Upper lobe of right lung (tissue), 1 donor: ENCODE measurements around the gene PHF21B. TPM values are rescaled to one million over a fixed set of nuclear protein-coding genes. Genes with fewer than 3 reads are reported as not detected.

ENCODE experiments used
- ATAC-seq: fragments of 200-7000 bp; cut with Tn5 transposase; one replicate; pipeline ENCODE4 v1.9.1; 2020; ENCODE audit warnings: mild to moderate bottlenecking, moderate library complexity
- DNase-seq: peaks from one replicate; pipeline ENCODE4 v3.0.0-alpha.2; 2020
- H3K27ac ChIP-seq: fragments of 200-600 bp; one replicate; pipeline ENCODE4 v1.8.0; 2022
- H3K27me3 ChIP-seq: fragments of 200-600 bp; one replicate; pipeline ENCODE4 v1.8.0; 2022; ENCODE audit warnings: mild to moderate bottlenecking
- H3K36me3 ChIP-seq: fragments of 200-600 bp; one replicate; pipeline ENCODE4 v1.8.0; 2022
- H3K4me1 ChIP-seq: fragments of 200-600 bp; one replicate; pipeline ENCODE4 v1.8.0; 2022
- H3K4me3 ChIP-seq: fragments of 200-600 bp; one replicate; pipeline ENCODE4 v1.8.0; 2022; ENCODE audit warnings: mild to moderate bottlenecking
- H3K9me3 ChIP-seq: fragments of 200-600 bp; one replicate; pipeline ENCODE4 v1.8.0; 2022
- CTCF ChIP-seq: fragments of 200-600 bp; IDR thresholded peaks from one replicate; pipeline ENCODE4 v1.8.0; 2022; ENCODE audit warnings: antibody characterized with exemption
- intact Hi-C: fragments of 100-400 bp; cut with DNase I; formaldehyde crosslinking; loops from one replicate; pipeline ENCODE4 v1.11.0; 2022
- total RNA-seq: library from RNA; stranded (reverse); fragmentation: NEBNext Ultra II Directional; extraction: Animal tissue kit (Norgen Biotek cat#: 25700); gene quantifications from one replicate; pipeline ENCODE4 v1.2.1, GENCODE V29; 2021
- donor health status: DM: no; HTN: yes; CAD: no; lungs with severe emphysema.

PHF21B gene
- total RNA-seq, 1 donor from 2014 or later = 0.12 TPM

GRCh38 chr22:44942979-44943700 lies 66.7 kb downstream of the PHF21B start:
- Histone ChIP-seq H3K36me3 (no peaks in the 10 kb centered on the region), H3K27me3 (peaks cover 3% of the 10 kb centered on the region), H3K4me1 (no peaks in the 10 kb centered on the region), H3K27ac (no peak overlapping the region), H3K4me3 (no peak overlapping the region), H3K9me3 (no peaks in the 10 kb centered on the region)
- DNase-seq = no peak
- intact Hi-C loops = no loop called here
- no peak for TF ChIP-seq CTCF
- no peak for ATAC-seq

GRCh38 chr22:44942056-44942455 lies 67.7 kb downstream of the PHF21B start:
- H3K27me3 ChIP-seq = peaks cover 6% of the 10 kb centered on the region
- no peaks in the 10 kb centered on the region for H3K9me3 ChIP-seq
- TF ChIP-seq CTCF = no peak
- intact Hi-C loops = no loop called here
- H3K27ac ChIP-seq = no peak overlapping the region
- ATAC-seq (no peak), DNase-seq (no peak)
- H3K36me3 ChIP-seq = no peaks in the 10 kb centered on the region
- no peaks in the 10 kb centered on the region for H3K4me1 ChIP-seq
- no peak overlapping the region for H3K4me3 ChIP-seq

GRCh38 chr22:44941207-44941606 lies 68.6 kb downstream of the PHF21B start:
- Histone ChIP-seq H3K36me3 (no peaks in the 10 kb centered on the region), H3K9me3 (no peaks in the 10 kb centered on the region), H3K27ac (no peak overlapping the region), H3K27me3 (peaks cover 6% of the 10 kb centered on the region), H3K4me3 (no peak overlapping the region), H3K4me1 (no peaks in the 10 kb centered on the region)
- TF ChIP-seq CTCF = no peak
- DNase-seq (no peak), ATAC-seq (no peak)
- intact Hi-C loops = no loop called here

GRCh38 chr22:44940130-44940529 lies 69.7 kb downstream of the PHF21B start:
- Histone ChIP-seq H3K27ac (no peak overlapping the region), H3K4me1 (no peaks in the 10 kb centered on the region), H3K9me3 (no peaks in the 10 kb centered on the region), H3K36me3 (no peaks in the 10 kb centered on the region), H3K27me3 (peaks cover 6% of the 10 kb centered on the region), H3K4me3 (no peak overlapping the region)
- DNase-seq (no peak), ATAC-seq (no peak)
- intact Hi-C loops = no loop called here
- no peak for TF ChIP-seq CTCF

GRCh38 chr22:44939451-44939850 lies 70.4 kb downstream of the PHF21B start:
- Histone ChIP-seq H3K4me3 (no peak overlapping the region), H3K27ac (no peak overlapping the region), H3K36me3 (no peaks in the 10 kb centered on the region), H3K9me3 (no peaks in the 10 kb centered on the region), H3K27me3 (peaks cover 6% of the 10 kb centered on the region), H3K4me1 (no peaks in the 10 kb centered on the region)
- DNase-seq (no peak), ATAC-seq (no peak)
- intact Hi-C loops = no loop called here
- TF ChIP-seq CTCF = no peak

- intact Hi-C loops = no loop called here
- DNase-seq (no peak), ATAC-seq (no peak)
- Histone ChIP-seq H3K36me3 (no peaks in the 10 kb centered on the region), H3K27ac (no peak overlapping the region), H3K27me3 (peaks cover 6% of the 10 kb centered on the region), H3K4me1 (no peaks in the 10 kb centered on the region), H3K9me3 (no peaks in the 10 kb centered on the region), H3K4me3 (no peak overlapping the region)
- no peak for TF ChIP-seq CTCF
Observed at GRCh38 chr22:44938886-44939285, 70.9 kb downstream of the PHF21B start.
